LHCN-M2 (cell line): ENCODE data around the gene CD40. TPM values are rescaled to one million over a fixed set of nuclear protein-coding genes. Genes with fewer than 3 reads are reported as not detected.
"Not testable (repeated sequence)": the region's sequence is repeated elsewhere in the genome, so short reads cannot be mapped to it uniquely, and the experiment has no call there.

ENCODE experiments used
- DNase-seq: peaks from one replicate; pipeline ENCODE4 v3.0.0-alpha.2; 2012; ENCODE audit warnings: low read depth
- polyA plus RNA-seq: library from polyadenylated mRNA; unstranded; fragments of >200 nt; gene quantifications from one replicate; pipeline ENCODE4 v1.2.1, GENCODE V29; 2012; ENCODE audit warnings: missing spikeins
- total RNA-seq: library from RNA; depleted of rRNA; stranded (reverse); fragments of >200 nt; gene quantifications from 2 replicates; pipeline ENCODE4 v1.2.3, GENCODE V29; 2014; rRNA removed

CD40 gene
- total RNA-seq: 1.2 and 2.6 TPM in 2 replicates
- 0.44 TPM for polyA plus RNA-seq

GRCh38 chr20:46117704-46118467, at the start of gene CD40:
CD40 (plus strand) TSS chr20:46118314; CDS start chr20:46118344, 30 bp downstream.
- DNase-seq: peak; percentile 52

- peak; percentile 66 for DNase-seq
Measured at GRCh38 chr20:46070215-46070900, 47.8 kb upstream of the CD40 start.

GRCh38 chr20:46071573-46071972, 46.5 kb upstream of the CD40 start:
- DNase-seq: no peak

GRCh38 chr20:46073024-46073423, 45.1 kb upstream of the CD40 start:
- DNase-seq: no peak

- no peak for DNase-seq
Measured at GRCh38 chr20:46073443-46073842, 44.7 kb upstream of the CD40 start.

GRCh38 chr20:46074006-46074405, 44.1 kb upstream of the CD40 start:
- no peak for DNase-seq

GRCh38 chr20:46076806-46077205, 41.3 kb upstream of the CD40 start:
- no peak for DNase-seq

GRCh38 chr20:46077642-46078305, 40.3 kb upstream of the CD40 start:
- DNase-seq: no peak

- DNase-seq: no peak
Measured at GRCh38 chr20:46078954-46079353, 39.2 kb upstream of the CD40 start.

- no peak for DNase-seq
Measured at GRCh38 chr20:46081074-46081473, 37.0 kb upstream of the CD40 start.

- no peak for DNase-seq
Measured at GRCh38 chr20:46083101-46083500, 35.0 kb upstream of the CD40 start.

GRCh38 chr20:46083531-46084061, 34.5 kb upstream of the CD40 start:
- no peak for DNase-seq

- no peak for DNase-seq
Measured at GRCh38 chr20:46084805-46085178, 33.3 kb upstream of the CD40 start.

- DNase-seq: no peak
Measured at GRCh38 chr20:46085179-46085851, 32.8 kb upstream of the CD40 start.

- DNase-seq: no peak
Measured at GRCh38 chr20:46087161-46087560, 31.0 kb upstream of the CD40 start.

- DNase-seq: no peak
Measured at GRCh38 chr20:46088409-46089166, 29.5 kb upstream of the CD40 start.

- DNase-seq: no peak
Measured at GRCh38 chr20:46089167-46089416, 29.0 kb upstream of the CD40 start.

GRCh38 chr20:46089417-46090388, 28.4 kb upstream of the CD40 start, which contains the start of gene NCOA5:
NCOA5 (minus strand) TSS chr20:46089962; CDS start chr20:46079424, 10,538 bp downstream.
- DNase-seq: peak; percentile 93

- not testable (repeated sequence) for DNase-seq
Measured at GRCh38 chr20:46091622-46092535, 26.2 kb upstream of the CD40 start.
